GM21381 (cell line): ENCODE data around the gene CTNS.
"Not testable (repeated sequence)": the region's sequence is repeated elsewhere in the genome, so short reads cannot be mapped to it uniquely, and the experiment has no call there.

Experiments
- ATAC-seq: cut with Tn5 transposase; IDR thresholded peaks from one replicate; pipeline ENCODE4 v1.9.1; 2021; ENCODE audit warnings: mild to moderate bottlenecking, moderate library complexity; ENCODE audit not compliant: unreplicated experiment

The CTNS gene

GRCh38 chr17:3681565-3681964 lies 45.0 kb downstream of the CTNS start:
- ATAC-seq = no peak

- no peak for ATAC-seq
Measured at GRCh38 chr17:3682033-3682432, 45.5 kb downstream of the CTNS start.

GRCh38 chr17:3683054-3683511 lies 46.5 kb downstream of the CTNS start:
- ATAC-seq = no peak

DNA sequence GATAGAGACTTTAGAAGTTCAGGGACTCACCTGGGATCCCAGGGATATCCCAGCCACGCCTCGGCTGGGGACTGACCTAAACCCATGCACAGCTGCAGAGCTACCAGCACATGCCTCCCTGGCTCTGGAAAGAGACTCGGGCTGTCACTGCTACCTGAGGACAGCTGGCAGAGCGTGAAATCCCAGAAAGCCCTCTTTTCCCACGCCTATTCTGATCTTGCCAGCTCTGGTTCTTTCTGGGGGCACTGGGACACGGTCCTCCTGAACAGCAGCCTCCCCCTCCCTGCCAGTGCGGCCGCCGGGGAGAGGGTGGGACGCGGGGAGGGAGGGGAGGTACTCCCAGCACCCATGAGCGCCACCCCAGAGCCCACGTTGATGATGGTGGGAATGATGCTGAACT lies 48.6 kb downstream of the CTNS start:
- no peak for ATAC-seq

DNA sequence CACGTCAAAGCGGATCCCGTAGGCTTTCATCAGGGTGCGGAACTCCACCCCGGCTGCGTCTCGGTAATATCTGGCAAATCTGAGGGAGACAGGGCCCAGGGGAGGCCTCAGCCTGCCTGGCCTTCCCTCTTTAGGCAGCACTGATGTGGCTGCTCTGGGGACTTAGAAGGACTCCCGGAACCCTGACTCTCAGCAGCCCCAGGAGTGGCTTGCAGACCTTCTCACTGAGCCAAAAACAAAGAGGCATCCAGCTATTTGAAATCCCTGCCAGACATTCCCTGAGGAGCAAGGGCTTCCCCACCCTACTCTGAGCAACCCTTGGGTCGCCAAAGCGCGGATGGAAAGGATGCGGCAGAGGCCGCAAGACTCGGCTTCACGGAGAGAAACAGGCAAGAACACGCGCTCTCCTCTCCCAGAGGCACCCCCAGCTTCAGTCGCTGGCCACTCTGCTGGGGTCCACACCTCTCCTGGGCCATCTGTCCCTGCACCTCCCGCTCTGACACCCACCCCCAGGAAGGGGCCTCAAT lies 51.5 kb downstream of the CTNS start:
- no peak for ATAC-seq

DNA sequence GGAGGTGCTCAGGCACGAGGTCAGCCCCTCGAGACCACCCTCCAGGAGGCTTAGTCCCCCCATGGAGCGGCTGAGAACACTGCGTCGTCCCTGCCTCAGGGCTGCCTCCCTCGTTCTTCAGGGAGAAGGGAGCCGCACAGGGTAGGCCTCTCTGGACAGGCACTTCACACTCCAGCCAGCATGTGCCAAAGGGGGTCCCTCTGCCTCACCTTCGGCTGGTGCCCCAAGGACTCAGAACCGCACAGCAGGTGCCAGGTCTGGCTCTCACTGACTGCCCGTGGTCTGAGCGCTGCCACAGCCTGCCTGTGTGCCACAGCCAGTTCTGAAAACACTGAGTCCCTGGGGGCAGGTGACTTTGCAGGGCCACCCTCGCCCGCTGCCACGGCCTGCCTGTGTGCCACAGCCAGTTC lies 52.3 kb downstream of the CTNS start:
- no peak for ATAC-seq

- no peak for ATAC-seq
Measured at GRCh38 chr17:3689262-3690093, 52.9 kb downstream of the CTNS start.

GRCh38 chr17:3690094-3690715 lies 53.6 kb downstream of the CTNS start:
- ATAC-seq = no peak

GRCh38 chr17:3691617-3692067 lies 55.1 kb downstream of the CTNS start:
- no peak for ATAC-seq

- no peak for ATAC-seq
Measured at GRCh38 chr17:3692346-3692745, 55.8 kb downstream of the CTNS start.

- no peak for ATAC-seq
Measured at GRCh38 chr17:3693141-3693540, 56.6 kb downstream of the CTNS start.

- ATAC-seq = no peak
Measured at GRCh38 chr17:3693829-3694231, 57.3 kb downstream of the CTNS start.

- ATAC-seq = no peak
Measured at GRCh38 chr17:3695129-3695722, 58.7 kb downstream of the CTNS start.

GRCh38 chr17:3695723-3696411 lies 59.3 kb downstream of the CTNS start, which contains the start of gene P2RX5:
Gene P2RX5, minus strand, starts transcription at chr17:3696155. Its CDS starts 150 bp downstream, at chr17:3696005.
- ATAC-seq = no peak

- ATAC-seq = no peak
Measured at GRCh38 chr17:3697103-3697476, 60.5 kb downstream of the CTNS start.

DNA sequence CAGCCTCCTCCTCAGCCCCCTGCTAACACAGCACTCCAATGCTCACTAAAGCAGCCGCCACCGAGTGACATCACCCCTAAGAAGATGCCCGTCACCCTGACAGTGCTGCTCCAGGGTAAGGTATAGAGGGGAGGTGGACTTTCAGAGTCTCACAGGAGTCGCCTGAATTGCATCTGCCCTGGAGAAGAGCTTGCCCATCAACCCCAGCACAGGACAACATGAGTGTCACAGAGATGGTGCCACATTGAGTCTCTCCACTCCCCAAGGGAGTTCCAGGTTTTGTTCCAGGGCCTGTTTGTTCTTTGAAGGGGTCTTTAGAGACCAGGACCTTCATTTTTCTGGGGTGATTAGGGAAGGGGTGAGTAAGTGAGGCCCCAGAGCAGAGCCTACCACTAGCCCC lies 61.6 kb downstream of the CTNS start:
- no peak for ATAC-seq

DNA sequence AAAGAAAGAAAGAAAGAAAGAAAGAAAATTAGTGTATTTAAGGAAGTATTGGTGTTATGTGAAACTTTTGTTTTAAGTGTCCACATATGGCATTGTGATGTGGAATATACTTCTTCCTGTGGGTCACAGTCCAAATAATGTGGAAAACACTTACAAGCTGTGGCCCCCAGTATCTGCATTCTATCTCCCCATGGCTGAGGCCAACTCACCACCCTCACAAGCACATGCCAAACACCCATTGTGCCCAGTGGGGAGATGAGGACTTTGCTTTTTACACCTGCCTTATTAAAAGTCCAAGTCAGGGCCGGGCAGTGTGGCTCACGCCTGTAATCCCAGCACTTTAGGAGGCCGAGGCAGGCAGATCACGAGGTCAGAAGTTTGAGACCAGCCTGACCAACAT lies 63.4 kb downstream of the CTNS start:
- no peak for ATAC-seq

GRCh38 chr17:3702041-3702539 lies 65.5 kb downstream of the CTNS start:
- not testable (repeated sequence) for ATAC-seq

DNA sequence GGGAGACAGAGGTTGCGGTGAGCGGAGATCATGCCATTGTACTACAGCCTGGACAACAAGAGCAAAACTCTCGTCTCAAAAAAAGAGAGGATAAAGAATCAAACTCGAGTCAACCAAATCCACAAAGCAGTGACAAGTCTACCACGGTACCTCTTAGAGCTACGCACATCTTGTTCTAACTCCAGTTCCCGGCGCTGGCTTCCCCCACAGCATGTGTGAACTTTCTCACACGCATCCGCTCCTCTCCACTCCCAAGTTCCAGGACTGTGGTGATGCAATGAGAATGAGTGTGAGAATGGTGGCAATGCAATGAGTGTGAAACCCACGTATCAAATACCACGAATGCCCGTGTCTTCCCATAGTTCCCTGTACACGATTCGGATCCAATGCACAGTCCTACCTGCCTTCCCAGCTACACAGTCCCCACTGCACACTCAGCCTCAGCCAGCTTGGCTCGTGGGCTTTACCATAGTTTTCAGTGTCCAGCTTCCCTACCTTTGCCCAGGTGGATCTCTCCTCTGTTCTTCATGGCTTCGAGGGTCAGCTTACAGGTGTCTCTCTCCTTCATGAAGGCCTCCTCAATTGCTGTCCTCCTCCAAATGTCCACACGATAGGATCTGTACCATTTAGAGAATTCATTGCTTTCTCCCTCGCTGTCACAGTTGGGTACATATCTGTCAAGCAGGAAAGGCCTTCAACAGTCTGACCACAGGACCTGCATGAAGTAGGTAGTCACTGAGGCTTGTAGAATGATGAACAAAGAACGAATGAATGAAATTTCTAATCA lies 68.6 kb downstream of the CTNS start:
- no peak for ATAC-seq

DNA sequence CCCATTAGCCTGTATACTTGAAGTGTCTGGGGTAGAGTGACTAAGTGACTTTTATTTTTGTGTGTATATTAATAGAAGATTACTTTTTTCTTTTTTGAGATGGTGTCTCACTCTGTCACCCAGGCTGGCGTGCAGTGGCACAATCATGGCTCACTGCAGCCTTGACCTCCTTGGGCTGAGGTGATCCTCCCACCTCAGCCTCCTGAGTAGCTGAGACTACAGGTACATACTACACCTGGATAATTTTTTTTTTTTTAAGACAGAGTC lies 69.1 kb downstream of the CTNS start:
- ATAC-seq = not testable (repeated sequence)
